Transverse colon (tissue), 4 donors: ENCODE data around the gene TIAM1. TPM values are rescaled to one million over a fixed set of nuclear protein-coding genes. Genes with fewer than 3 reads are reported as not detected.

ENCODE experiments used
- DNase-seq: peaks from one replicate; pipeline ENCODE4 v3.0.0-alpha.2; 2019
- H3K27ac ChIP-seq, 4 donors: fragments of 200-600 bp; sonication (generic); 2 replicates each; pipeline ENCODE4 v1.5.1; 2016 to 2018; ENCODE audit warnings: inconsistent platforms in 4 of 4
- H3K27me3 ChIP-seq: fragments of 200-600 bp; sonication (generic); 2 replicates; pipeline ENCODE4 v1.5.1; 2017; ENCODE audit warnings: inconsistent platforms
- H3K36me3 ChIP-seq, 4 donors: fragments of 200-600 bp; sonication (generic); 2 replicates each; pipeline ENCODE4 v1.5.1; 2017 to 2019; ENCODE audit warnings: inconsistent platforms in 4 of 4
- H3K4me1 ChIP-seq, 4 donors: fragments of 200-600 bp; sonication (generic); 2 replicates each; pipeline ENCODE4 v1.5.1; 2017 to 2020; ENCODE audit warnings: inconsistent platforms in 4 of 4
- H3K4me3 ChIP-seq, 4 donors: fragments of 200-600 bp; sonication (generic); 1 replicate in 1 of 4; 2 replicates in 3 of 4; pipeline versions ENCODE4 v1.5.1 to v1.6.1; 2017 to 2019; ENCODE audit warnings: inconsistent platforms in 4 of 4
- H3K9me3 ChIP-seq, 2 donors: fragments of 200-600 bp; sonication (generic); 2 replicates each; pipeline ENCODE4 v1.5.1; 2017 to 2019; ENCODE audit warnings: inconsistent platforms in 2 of 2
- EP300 ChIP-seq: sonication (generic); formaldehyde crosslinking; IDR thresholded peaks from one replicate; pipeline ENCODE4 v1.6.1; 2017; ENCODE audit warnings: antibody characterized with exemption, low read depth
- POLR2A ChIP-seq: fragments of 450-650 bp; IDR thresholded peaks from one replicate; pipeline ENCODE4 v1.6.1; 2016; ENCODE audit warnings: antibody characterized with exemption, mild to moderate bottlenecking, moderate library complexity
- POLR2AphosphoS5 ChIP-seq, 3 donors: sonication (generic); formaldehyde crosslinking; IDR thresholded peaks; one replicate each; pipeline ENCODE4 v1.6.1; 2016; ENCODE audit warnings: antibody characterized with exemption in 3 of 3
- WGBS, 2 donors: methylation state at CpG; one replicate each; pipeline ENCODE4 v1.1.5; 2018; ENCODE audit warnings: low coverage in 1 of 2; 5-methylcytosine and 5-hydroxymethylcytosine counted together
- in situ Hi-C, 4 donors: fragments of 200-750 bp; cut with MboI; loops; one replicate each; pipeline versions ENCODE4 v1.15.0 to v1.15.1; 2017; ENCODE audit warnings: low sequenced_read_pairs in 3 of 4, low pct_ligation_motif_present in 1 of 4, low pct_unique_long_range_greater_than_20kb in 1 of 4
- intact Hi-C: fragments of 100-400 bp; cut with DNase I; formaldehyde crosslinking; loops from one replicate; pipeline ENCODE4 v1.15.1; 2023; ENCODE audit warnings: low total_unique reads
- total RNA-seq, 4 donors: library from RNA; depleted of rRNA; stranded (reverse); fragments of >200 nt; gene quantifications; one replicate each; pipeline ENCODE4 v1.1.0, GENCODE V29; 2016
- TF ChIP-seq, protein P1 (sequence below), 5 experiments: fragments of 200-600 bp in 3 of 5; fragments of 450-650 bp in 2 of 5; sonication (generic) in 3 of 5; IDR thresholded peaks; 1 replicate in 2 of 5; 2 replicates in 3 of 5; pipeline ENCODE4 v1.5.1; 2016 to 2017; ENCODE audit warnings: antibody characterized with exemption in 5 of 5, inconsistent platforms in 3 of 5, mild to moderate bottlenecking in 2 of 5, moderate library complexity in 1 of 5

The TIAM1 gene
- total RNA-seq, 4 donors from 2014 or later, result 4.5 to 18.9 (median 6.5) TPM

GRCh38 chr21:31090376-31090775, 253.7 kb downstream of the TIAM1 start:
- intact Hi-C loops (no loop called here), in situ Hi-C loops (loop anchor here (10.0 to 25.0 kb wide), 4 partner anchors 494 to 1053 kb away; partner anchors contain the start of genes KRTAP23-1 (in 1 of the 4) and KRTAP27-1 (in 1 of the 4))
- no peak overlapping the region for H3K4me3 ChIP-seq
- no peak for DNase-seq
- TF ChIP-seq EP300, result no peak
- TF ChIP-seq POLR2A, result no peak
- TF ChIP-seq, protein P1, sequence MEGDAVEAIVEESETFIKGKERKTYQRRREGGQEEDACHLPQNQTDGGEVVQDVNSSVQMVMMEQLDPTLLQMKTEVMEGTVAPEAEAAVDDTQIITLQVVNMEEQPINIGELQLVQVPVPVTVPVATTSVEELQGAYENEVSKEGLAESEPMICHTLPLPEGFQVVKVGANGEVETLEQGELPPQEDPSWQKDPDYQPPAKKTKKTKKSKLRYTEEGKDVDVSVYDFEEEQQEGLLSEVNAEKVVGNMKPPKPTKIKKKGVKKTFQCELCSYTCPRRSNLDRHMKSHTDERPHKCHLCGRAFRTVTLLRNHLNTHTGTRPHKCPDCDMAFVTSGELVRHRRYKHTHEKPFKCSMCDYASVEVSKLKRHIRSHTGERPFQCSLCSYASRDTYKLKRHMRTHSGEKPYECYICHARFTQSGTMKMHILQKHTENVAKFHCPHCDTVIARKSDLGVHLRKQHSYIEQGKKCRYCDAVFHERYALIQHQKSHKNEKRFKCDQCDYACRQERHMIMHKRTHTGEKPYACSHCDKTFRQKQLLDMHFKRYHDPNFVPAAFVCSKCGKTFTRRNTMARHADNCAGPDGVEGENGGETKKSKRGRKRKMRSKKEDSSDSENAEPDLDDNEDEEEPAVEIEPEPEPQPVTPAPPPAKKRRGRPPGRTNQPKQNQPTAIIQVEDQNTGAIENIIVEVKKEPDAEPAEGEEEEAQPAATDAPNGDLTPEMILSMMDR (IDR thresholded peaks at IDR 0.05), result no peak
- no peak for TF ChIP-seq POLR2AphosphoS5 (IDR thresholded peaks at IDR 0.05)
- H3K9me3 ChIP-seq, result no peaks in the 10 kb centered on the region
- H3K4me1 ChIP-seq, result no peaks in the 10 kb centered on the region
- no peak overlapping the region for H3K27ac ChIP-seq
- H3K27me3 ChIP-seq, result no peaks in the 10 kb centered on the region
- no peaks in the 10 kb centered on the region for H3K36me3 ChIP-seq

DNA sequence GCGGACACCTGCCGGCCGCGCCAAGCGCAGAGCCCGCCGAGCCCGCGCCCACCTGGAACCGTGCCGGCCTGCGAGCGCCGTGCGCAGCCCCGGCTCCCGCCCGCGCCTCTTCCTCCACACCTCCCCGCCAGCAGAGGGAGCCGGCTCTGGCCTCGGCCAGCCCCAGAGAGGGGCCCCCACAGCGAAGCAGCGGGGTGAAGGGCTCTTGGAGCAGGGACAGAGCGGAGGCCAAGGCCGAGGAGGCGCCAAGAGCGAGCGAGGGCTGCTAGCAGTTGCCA, 255.6 kb downstream of the TIAM1 start:
- H3K27me3 ChIP-seq, result no peaks in the 10 kb centered on the region
- intact Hi-C loops (no loop called here), in situ Hi-C loops (loop anchor here in 2 of 4 donors (25.0 kb wide), 2 partner anchors 751 to 1051 kb away; partner anchors contain the start of genes KRTAP23-1 (in 1 of the 2) and KRTAP27-1 (in 1 of the 2))
- TF ChIP-seq POLR2A (no peak), POLR2AphosphoS5 (IDR thresholded peaks at IDR 0.05) (no peak), EP300 (no peak)
- TF ChIP-seq, protein P1 (IDR thresholded peaks at IDR 0.05), result no peak
- no peak for DNase-seq
- H3K9me3 ChIP-seq, result no peaks in the 10 kb centered on the region
- WGBS, 2 donors, result 93% methylated on average over 29 of the region's 29 CpGs; no CpG with 5 or more reads in 1 of the 2 donors
- H3K36me3 ChIP-seq, result no peaks in the 10 kb centered on the region
- no peak overlapping the region for H3K27ac ChIP-seq
- H3K4me3 ChIP-seq, result no peak overlapping the region
- no peaks in the 10 kb centered on the region for H3K4me1 ChIP-seq

DNA sequence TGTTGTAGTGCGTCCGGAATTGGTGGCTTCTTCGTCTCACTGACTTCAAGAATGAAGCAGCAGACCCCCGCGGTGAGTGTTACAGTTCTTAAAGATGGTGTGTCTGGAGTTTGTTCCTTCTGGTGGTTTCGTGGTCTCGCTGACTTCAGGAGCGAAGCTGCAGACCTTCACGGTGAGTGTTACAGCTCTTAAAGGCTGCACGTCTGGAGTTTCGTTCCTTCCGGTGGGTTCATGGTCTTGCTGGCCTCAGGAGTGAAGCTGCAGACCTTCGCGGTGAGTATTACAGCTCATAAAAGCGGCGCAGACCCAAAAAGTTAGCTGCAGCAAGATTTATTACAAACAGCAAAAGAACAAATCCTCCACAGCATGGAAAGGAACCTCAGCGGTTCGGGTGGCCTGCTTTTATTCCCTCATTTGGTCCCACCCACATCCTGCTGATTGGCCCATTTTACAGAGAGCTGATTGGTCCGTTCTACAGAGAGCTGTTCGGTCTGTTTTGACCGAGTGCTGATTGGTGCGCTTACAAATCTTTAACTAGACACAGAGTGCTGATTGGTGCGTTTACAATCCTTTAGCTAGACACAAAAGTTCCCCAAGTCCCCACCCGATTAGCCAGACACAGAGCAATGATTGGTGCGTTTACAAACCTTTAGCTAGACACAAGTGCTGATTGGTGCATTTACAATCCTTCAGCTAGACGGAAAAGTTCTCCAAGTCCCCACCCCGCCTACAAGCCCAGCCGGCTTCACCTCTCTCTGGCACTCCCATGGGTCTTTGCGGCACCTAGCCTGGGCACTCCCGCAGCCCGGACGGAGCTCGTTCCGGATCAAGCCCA, 256.2 kb downstream of the TIAM1 start:
- Histone ChIP-seq H3K36me3 (no peaks in the 10 kb centered on the region), H3K9me3 (no peaks in the 10 kb centered on the region), H3K27me3 (no peaks in the 10 kb centered on the region), H3K4me3 (no peak overlapping the region), H3K27ac (no peak overlapping the region), H3K4me1 (no peaks in the 10 kb centered on the region)
- no peak for DNase-seq
- no peak for TF ChIP-seq EP300
- TF ChIP-seq, protein P1 (IDR thresholded peaks at IDR 0.05), result no peak
- no peak for TF ChIP-seq POLR2A
- TF ChIP-seq POLR2AphosphoS5 (IDR thresholded peaks at IDR 0.05), result no peak
- intact Hi-C loops, result no loop called here
- WGBS, 2 donors, result 63 to 66% methylated on average over 5 to 34 of the region's 34 CpGs
- in situ Hi-C loops, result loop anchor here in 2 of 4 donors (25.0 kb wide), 2 partner anchors 751 to 1051 kb away; partner anchors contain the start of genes KRTAP23-1 (in 1 of the 2) and KRTAP27-1 (in 1 of the 2)

GRCh38 chr21:31084689-31085088, 259.4 kb downstream of the TIAM1 start:
- Histone ChIP-seq H3K36me3 (no peaks in the 10 kb centered on the region), H3K4me3 (no peak overlapping the region), H3K9me3 (no peaks in the 10 kb centered on the region), H3K27ac (no peak overlapping the region), H3K4me1 (no peaks in the 10 kb centered on the region), H3K27me3 (no peaks in the 10 kb centered on the region)
- in situ Hi-C loops, result loop anchor here in 2 of 4 donors (25.0 kb wide), 2 partner anchors 747 to 1047 kb away; partner anchors contain the start of genes KRTAP23-1 (in 1 of the 2) and KRTAP27-1 (in 1 of the 2)
- WGBS, 2 donors, result 65 to 68% methylated on average over 5 to 6 of the region's 6 CpGs
- no peak for DNase-seq
- intact Hi-C loops, result no loop called here
- TF ChIP-seq POLR2A, result no peak
- no peak for TF ChIP-seq EP300
- TF ChIP-seq, protein P1 (IDR thresholded peaks at IDR 0.05), result no peak
- no peak for TF ChIP-seq POLR2AphosphoS5 (IDR thresholded peaks at IDR 0.05)
